COR-L47 (cell line): ENCODE data around the gene CER1.
"Not testable (repeated sequence)": the region's sequence is repeated elsewhere in the genome, so short reads cannot be mapped to it uniquely, and the experiment has no call there.

Experiments used
- DNase-seq: peaks from one replicate; lab custom pipeline; 2025; lab: John Stamatoyannopoulos, UW

The CER1 gene

DNA sequence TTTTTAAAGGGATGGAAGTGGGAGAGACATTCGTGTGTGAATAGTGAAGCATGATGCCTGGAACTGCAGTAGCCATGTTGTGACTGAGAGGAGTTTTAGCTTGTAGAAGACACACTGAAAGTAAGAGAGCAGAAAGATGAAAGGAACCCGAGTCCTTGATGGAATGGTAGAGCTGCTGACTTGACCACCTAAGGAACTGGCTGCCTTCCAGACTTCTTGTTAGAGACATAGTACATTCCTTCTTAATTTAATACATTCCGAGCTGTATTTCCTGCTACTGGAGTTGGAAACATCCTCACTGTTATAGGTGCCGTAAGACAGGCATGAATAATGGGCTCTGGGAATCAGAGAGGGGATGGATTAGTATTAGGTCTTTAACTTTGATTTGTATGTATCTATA lies 7.4 kb downstream of the CER1 start:
- DNase-seq, result no peak

DNA sequence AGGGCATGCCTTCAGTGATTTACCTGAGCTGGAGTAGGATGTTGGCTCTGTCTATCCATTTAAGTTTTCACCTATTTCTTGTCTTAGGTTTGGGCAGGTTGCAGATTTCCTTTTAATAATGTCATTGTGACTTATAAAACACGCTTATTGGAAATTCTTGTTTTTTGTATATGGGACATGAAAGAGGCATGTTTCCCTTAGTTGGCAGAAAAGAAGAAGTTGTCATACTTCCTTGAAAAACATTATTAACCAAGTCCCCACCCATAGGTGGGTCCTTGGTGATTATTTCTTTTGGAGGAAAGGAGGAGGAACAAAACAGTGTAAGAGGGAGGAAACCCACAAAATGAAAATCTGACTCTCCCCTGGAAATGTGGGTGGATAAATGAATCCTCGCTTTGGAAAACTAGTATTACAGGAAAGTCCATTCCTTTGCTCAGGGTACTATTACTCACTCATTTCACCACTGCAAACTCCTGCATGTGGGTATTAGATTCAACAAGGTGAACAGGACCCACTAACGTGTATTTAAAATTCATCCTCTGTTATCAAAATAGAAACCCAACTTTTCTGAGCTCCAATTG lies 9.3 kb downstream of the CER1 start:
- DNase-seq, result no peak

DNA sequence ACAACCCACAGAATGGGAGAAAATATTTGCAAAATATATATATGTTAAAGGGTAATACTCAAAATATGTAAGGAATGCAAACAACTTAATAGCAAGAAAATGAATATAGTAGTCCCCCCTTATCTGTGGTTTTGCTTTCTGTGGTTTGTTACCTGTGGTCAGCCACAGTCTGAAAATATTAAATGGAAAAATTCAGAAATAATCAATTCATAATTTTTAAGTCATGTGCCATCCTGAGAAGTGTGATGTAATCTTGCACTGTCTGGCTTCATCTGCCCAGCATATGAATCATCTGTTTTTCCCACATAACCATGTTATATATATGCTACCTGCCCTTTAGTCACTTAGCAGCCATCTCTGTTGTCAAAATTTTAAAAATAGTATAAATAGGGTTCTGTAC lies 11.7 kb downstream of the CER1 start:
- no peak for DNase-seq

DNA sequence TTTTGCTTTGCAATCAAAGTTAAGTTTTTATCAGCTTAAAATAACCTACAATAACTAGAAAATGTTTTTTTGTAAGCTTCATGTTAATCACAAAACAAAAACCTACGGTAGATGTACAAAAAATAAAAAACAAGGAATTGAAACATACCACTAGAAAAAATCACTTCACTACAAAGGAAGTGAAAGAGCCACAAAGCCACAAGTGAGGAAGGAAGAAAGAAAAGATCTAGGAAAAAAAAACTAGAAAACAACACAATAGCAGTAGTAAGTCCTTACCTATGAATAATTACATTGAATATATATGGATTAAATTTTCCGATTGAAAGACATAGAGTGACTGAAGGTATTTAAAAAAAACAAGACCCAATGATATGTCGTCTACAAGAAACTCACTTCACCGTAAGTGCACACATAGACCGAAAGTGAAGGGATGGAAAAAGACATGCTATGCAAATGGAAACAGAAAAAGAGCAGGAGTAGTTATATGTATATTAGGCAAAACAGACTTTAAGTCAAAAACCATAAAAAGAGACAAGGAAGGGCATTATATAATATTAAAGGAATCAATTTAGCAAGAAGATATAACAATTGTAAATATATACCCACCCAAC lies 15.9 kb downstream of the CER1 start:
- DNase-seq, result no peak

DNA sequence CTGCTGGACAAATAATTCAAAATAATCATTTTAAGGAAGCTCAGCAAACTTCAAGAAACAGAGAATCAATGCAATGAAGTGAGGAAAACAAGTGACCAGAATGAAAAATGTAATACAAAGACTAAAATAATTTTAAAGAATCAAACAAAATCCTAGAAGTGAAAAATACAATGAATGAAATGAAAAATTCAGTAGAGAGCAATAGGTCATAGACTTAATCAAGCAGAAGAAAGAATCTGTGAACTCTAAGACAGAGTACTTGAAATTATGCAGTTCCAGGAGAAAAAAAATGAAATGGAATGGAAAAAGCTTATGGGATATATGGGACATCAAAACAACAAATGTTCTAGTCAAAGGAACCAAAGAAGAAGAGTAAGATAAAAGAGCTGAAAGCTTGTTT lies 17.5 kb downstream of the CER1 start:
- DNase-seq, result no peak

DNA sequence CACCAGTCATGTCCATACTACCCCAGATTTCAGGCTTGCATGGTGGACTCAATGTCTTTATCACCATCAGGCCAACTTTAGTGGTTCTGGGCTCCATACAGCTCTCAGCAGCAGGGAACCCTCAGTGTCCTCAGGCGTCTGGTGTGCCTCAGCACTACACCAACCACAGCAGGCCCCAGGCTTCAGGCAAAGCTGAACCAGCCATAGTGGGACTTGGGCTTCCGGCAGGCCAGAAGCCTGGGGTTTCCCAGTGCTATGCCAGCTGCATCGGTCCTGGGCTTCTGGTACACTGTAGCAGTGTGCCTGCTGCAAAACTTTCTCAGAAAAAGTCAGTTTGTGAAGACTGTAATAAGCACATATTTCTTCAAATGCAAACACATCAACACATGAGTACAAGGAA lies 18.3 kb downstream of the CER1 start:
- no peak for DNase-seq

DNA sequence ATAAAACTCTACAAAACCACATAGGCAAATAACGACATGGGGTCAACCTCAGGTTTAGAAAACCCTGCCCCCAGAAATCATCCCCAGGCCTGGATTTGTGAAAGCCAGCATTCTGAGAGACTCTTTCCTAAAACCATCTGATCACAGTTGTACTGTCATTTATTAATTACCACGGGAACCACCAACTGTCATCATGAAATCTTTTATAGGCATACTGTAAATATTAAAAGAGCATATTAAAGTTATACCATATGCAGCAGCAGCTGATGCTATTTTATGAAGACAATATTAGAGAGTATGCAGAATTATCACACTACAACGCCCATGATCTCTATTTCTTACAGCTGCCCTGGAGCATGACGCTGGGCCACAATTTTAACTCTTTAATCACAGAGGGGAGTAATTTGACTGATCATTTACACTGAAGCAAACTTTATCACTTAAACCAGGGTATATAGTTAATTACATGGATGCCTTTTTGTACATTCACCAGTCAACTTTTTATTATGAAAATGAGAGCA lies 20.3 kb downstream of the CER1 start:
- no peak for DNase-seq

DNA sequence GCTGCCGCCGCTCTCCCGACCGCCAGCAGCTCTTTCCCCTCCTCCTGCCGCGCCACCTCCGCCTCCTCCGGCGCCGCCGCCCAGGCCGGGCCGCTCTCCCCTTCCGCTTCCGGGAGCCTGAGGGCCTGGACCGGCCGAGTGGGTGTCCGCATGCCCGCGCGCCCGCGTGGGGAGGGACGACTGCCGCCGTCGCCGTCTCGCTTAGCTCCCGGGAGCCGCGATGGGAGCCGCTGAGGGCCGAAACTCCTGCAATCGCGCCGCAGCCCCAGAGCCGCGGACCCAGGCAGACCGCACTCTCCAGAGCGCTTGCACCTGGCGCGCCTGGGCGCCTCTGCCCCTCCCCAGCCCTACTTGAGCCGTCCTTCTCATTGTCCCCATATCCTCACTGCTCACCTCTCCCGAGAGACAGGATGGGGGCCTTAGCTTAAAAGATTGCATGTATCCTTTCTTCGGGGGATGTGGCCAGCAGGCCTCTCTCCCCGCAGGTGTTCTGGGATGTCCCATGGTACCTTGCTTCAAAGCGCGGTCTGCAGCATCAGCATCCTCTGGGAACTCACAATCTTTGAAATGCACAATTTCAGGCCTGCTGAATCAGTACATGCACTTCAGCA lies 29.2 kb downstream of the CER1 start, which contains the start of gene ZDHHC21:
TSS of gene ZDHHC21 (minus strand) at position 182 of the 611 bp plus-strand sequence. CDS start 19,092 bp downstream, outside the sequence.
- peak; percentile 70 for DNase-seq

DNA sequence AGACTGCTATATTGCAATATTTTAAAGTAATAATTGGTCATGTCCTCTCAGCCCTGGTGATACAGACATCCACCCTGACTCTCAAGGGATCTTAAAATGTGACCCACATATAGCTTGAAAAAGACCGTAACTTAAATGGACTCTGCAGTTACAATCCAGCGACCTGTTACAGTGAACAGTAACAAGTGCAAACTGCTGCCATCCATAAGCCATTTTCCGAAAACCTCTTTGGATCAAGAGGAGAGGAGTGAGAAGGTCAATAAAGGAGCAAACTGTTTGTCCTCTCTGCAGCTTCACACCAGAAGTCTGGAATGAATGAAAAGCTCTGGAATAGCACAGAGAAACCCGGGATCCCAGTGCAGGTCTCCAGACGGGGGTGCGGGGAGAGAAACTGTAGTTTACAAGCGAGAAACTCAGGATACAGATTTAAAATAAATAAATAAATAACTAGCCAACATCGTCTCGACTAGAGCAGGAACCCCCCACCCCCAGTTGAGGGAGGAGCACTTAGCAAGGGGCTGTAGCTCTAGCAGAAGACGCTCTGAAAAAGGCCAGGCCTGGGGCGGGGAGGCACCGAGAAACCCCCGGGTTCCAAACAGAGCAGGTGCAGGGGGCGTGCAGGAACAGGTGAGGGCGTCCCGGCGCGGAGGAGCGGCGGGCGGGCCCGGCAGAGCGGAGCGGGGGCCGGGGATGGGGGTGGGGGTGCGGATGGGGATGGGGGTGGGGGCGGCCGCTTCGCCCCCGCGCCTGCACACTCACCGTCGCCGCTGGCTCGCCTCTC lies 29.9 kb downstream of the CER1 start:
- peak; percentile 49 for DNase-seq

DNA sequence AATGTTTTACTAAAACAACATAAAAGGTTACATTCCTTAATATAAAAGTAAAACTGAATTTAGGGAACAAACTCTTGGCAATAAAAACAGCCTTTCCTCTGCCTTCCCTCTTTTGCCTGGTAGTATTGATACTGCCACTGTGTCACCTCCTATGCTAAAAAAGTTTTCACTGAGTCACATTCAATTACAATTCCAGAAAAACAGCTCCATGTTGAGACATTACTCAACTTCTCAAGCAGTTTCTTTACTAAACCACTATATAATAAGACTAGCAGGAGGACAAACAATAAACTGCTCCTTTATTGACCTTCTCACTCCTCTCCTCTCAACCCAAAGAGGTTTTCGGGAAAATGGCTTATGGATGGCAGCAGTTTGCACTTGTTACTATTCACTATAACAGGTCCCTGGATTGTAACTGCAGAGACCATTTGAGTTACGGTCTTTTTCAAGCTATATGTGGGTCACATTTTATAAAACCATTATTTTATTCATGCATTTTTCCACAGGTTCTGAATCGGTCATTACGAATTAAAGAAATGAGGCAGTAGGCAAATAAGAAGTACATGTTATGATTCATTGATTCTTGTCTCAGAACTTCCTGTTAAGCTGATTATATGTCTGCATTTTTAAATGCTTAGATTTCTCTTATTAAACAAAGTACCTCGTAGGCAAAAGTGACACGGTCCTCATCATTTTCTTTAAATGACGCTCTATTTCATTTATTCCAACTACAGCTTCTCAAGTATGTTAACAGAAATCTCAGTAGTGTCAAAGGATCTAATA lies 31.4 kb downstream of the CER1 start:
- no peak for DNase-seq

DNA sequence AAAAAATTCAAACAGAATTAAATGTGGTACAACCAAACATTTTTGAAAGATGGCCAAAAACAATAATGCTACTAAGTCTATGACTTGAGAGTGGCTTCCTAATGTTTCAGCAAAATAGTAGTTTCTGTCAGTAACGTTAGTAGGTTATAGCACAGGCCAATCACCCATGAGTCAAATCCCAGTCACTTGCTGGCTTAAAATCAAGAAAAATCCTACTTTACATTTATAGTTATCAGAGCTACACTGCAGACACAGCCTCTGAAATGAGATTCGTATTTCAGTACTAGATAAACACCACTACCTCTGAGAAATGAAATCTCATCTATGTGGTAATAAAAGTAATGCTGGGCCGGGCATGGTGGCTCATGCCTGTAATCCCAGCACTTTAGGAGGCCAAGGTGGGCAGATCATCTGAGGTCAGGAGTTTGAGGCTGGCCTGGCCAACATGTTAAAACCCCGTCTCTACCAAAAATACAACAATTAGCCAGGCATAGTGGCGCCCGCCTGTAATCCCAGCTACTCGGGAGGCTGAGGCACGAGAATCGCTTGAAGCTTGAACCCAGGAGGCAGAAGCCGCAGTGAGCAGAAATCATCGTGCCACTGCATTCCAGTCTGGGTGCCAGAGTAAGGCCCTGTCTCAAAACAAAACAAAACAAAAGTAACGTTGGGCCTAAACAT lies 35.4 kb downstream of the CER1 start:
- DNase-seq, result no peak

DNA sequence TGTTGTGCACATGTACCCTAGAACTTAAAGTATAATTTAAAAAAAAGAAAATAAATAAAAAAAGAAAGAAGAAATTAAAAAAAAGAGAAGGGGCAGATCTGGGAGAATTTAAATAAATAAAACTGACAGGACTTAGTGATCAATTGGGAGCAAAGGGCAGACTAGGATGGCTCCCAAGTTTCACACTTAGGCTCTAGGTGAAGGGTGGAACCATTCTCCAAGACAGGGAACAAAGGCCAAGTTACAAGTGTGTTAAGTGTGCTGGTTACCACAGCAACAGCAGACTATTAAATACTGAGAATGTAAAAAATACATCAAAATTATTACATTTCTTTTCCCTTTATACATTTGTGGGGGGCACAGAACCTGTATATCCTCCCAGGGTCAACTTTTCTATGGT lies 36.4 kb downstream of the CER1 start:
- no peak for DNase-seq

DNA sequence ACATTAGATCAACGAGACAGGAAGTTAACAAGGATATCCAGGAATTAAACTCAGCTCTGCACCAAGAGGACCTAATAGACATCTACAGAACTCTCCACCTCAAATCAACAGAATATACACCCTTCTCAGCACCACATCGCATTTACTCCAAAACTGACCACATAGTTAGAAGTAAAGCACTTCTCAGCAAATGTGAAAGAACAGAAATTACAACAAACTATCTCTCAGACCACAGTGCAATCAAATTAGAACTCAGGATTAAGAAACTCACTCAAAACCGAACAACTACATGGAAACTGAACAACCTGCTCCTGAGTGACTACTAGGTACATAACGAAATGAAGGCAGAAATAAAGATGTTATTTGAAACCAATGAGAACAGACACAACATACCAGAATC lies 39.9 kb downstream of the CER1 start:
- DNase-seq, result not testable (repeated sequence)

DNA sequence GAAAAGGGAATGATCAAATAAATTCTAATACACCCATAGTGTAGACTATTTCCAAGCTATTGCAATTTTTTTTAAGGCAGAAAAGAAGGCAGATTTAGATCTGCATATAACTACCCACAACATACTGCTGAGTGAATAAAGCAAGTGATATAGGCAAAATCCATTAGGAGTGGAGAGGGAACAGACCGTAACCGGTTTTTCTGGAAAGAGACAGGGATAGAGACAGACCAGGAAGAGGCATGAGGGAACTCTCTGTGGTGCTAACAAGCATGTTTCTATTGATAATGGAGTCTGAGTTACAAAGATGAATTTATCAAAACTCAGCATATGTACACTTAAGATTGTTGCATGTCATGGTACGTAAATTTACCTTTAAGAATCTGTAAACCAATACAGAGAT lies 43.8 kb downstream of the CER1 start:
- DNase-seq, result no peak

DNA sequence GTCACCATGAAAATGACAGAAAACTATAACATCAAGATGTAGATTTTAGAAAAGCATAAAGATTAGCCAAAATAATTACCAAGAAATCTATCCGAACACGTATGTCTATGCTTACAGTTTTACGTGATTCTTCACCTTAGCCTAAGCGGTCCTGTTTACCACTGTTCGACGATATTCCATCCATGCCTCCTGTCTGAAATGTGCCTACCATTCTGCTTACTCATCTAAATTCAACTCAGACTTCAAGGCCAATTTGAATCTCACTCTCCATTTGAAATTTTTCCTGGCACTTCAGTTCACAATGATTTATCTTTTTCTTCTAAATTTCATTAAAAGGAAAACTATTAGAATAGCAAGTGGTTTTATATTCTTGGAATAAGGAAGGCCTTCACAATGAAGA lies 44.7 kb downstream of the CER1 start:
- no peak for DNase-seq

DNA sequence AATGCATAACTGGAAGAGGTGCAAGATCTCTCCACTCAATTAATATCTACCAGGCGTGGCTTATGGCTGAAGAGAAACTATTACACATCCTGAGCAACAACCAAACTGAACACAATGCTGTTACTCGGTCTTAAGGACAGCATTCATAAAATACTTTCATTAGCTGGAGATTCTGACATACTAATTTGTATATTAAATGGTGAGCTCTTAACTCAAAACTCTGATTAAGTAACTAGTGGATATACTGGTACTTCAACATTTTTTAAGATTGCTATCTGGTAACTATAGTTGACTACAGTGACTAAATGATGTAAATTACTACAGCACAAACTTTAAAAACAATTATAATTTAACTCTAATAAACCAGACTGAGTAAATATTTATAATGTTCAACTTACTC lies 45.1 kb downstream of the CER1 start:
- DNase-seq, result no peak

DNA sequence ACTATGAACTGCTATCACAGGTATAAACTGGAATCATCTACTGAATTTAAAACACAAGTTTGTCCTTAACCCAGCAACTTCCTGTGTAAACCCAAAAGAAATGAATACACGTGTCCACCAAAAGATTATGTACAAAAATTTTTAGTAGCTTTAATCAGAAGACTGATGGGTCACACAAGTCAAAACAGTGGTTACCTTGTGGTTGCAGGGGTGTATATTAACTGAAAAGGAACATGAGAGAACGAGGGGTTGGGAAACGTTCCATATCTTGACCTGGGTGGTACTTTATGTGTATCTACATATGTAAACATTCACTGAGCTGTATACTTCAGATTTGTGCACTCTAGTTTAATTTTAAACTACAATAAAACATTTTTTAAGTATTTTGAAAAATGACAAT lies 47.9 kb downstream of the CER1 start:
- DNase-seq, result no peak

DNA sequence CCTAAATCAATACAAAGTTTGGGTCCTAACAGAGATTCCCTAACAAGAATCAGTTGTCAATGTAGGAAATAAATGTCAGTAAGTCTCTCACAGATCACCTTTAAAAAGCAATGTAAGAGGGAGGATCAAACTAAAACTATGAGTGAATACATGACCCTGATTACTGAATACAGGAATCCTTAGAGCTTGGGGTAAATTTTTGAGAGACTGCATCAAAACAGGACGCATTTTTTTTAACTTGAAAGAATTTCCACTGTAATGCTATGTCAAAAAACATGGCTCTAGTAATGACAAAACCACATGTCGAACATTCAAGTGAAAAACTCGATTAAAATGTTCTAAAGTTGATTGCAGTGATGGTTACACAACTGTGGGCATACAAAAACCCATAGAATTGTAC lies 51.2 kb downstream of the CER1 start:
- no peak for DNase-seq

DNA sequence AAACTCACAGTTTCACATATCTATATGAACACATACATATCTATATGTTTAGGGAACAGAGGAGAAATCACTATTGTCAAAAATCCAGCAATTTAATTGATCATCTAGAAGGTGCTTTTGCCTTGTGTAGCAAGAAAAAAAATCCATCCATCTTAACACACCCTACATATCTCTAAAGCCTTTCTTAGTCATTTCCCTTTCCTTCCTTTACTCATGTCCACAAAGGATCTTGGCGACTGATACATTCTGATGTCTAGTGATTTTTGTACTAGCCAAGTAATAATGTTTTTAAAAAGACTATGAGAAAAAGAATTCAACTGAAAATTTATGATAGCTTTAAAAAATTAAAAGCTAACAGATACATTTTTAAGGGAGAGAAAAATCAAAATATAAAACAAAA lies 51.8 kb downstream of the CER1 start:
- no peak for DNase-seq
